GM19324 (cell line): ENCODE results near the gene SCN3A.

Experiments
- ATAC-seq: cut with Tn5 transposase; IDR thresholded peaks from one replicate; pipeline ENCODE4 v1.9.1; 2021; ENCODE audit warnings: mild to moderate bottlenecking, moderate library complexity; ENCODE audit not compliant: unreplicated experiment, low FRiP score

The SCN3A gene

GRCh38 chr2:165203689-165204559, at the start of gene SCN3A:
TSS of gene SCN3A (minus strand) at chr2:165204050. CDS start at chr2:165176394, 27,656 bp downstream.
- peak; percentile 43 for ATAC-seq

GRCh38 chr2:165253178-165253577, 49.3 kb upstream of the SCN3A start:
- no peak for ATAC-seq

GRCh38 chr2:165251366-165251765, 47.5 kb upstream of the SCN3A start:
- no peak for ATAC-seq

GRCh38 chr2:165248238-165248637, 44.4 kb upstream of the SCN3A start:
- ATAC-seq: no peak

GRCh38 chr2:165245081-165245793, 41.4 kb upstream of the SCN3A start:
- no peak for ATAC-seq

DNA sequence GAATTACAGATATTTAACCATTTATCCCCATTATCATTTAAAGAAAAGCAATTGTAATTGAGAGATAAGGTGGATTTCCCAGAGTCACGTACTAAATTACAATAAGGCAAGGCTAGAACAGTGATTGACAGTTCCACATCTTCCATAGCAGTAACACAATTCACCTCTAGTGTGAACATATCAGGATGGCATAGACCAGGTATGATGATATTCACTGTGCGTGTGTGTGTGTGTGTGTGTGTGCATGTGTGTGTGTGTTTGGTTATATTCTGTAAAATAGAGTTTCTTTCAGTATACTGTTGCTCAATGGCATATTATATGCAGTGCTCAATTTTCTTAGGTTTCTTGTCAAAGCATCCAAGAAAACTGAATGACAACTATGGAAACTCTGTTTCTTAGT, 37.1 kb upstream of the SCN3A start:
- ATAC-seq: no peak

- ATAC-seq: no peak
Measured at GRCh38 chr2:165239856-165240515, 36.1 kb upstream of the SCN3A start.

GRCh38 chr2:165239230-165239629, 35.4 kb upstream of the SCN3A start, which contains the start of gene SCN2A:
TSS of gene SCN2A (plus strand) at chr2:165239414. CDS start at chr2:165295824, 56,410 bp downstream.
- no peak for ATAC-seq

DNA sequence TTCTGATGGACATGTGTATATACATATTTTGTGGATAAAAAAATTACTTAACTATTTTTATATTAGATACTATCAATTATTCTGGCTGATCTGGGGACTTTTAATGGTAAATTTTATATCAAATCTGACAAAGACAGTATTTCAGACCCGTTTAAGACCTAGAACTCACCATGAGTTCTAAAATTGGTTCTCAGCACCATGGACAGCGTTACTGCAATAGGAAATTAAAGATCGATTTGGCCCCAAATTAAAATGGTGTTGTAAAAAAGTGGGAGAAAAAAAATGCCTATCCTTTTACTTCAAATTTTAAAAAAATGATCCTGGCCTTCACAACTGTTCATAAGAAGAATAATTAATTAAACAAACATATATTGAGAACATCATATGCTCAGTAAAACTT, 34.4 kb upstream of the SCN3A start:
- ATAC-seq: no peak

DNA sequence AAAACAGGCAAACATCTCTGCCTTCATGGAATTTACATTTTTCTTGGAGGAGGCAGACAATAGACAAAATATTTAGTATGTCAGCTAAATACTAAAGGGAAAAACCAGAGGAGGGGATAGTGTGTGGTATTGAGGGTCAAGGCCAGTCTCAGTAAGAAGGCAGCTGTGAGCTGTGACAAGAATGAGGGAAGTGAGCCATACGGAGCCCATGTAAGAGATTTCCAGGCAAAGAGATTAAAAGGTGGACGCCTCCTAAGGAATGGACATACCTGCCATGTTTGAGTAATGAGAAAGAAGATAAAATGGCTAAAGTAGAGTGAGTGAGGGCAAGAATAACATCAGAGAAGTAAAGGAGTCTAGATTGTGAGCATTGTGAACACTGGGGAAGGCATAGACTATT, 33.2 kb upstream of the SCN3A start:
- no peak for ATAC-seq

DNA sequence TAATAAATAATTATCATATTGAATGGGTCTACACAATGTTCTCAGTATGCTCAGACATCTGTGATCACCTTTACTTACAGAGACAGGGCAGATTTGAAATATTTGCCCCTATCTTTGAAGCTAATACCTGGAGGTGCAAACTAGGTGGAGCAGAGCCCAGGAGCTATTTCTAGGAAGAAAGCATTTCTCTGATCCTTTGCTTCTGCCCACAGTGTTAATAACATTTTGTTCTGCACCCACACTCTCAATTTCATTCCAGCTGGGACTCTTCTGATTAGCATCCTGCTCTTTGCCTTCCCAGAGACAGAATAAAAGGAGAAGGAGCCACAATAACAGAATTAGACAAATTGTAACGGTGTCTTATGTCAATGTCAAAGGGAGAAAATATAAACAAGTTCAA, 23.7 kb upstream of the SCN3A start:
- ATAC-seq: no peak

DNA sequence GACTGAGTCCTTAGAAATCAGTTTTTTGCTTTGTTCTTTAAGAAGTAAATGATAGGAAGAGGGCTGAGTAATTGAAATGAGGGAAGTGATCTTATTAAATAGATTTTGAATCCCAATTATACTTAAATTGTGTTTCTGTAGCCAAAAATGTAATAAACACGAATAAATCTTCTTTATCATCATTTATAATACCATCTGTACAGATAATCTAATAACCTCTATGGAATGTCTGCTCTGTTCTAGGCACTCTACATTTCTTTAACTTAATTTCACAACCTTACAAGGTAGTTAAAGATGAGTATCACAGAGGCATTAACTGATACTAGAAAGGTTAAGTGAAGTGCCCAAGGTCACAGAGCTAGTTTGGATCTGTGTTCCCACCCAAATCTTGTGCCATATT, 21.1 kb upstream of the SCN3A start:
- no peak for ATAC-seq

GRCh38 chr2:165219481-165219880, 15.6 kb upstream of the SCN3A start:
- no peak for ATAC-seq

DNA sequence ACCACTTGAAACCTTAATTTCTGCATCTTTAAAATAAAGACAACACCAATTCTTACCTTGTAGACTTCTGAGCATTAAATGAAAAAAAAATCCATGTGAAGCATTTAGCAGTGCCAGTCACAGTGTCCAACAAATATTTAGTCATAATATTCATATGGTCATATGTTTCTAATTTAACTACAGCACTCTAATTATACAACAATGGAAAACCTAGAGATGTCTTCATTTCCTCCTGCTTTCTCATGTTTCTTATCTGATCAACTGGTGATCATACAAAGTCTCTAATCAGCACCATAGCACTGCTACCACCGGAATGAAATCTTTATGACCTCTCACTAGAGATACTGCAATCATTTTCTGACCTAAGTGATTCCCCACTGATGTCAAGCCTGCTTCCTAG, 10.2 kb upstream of the SCN3A start:
- no peak for ATAC-seq

- no peak for ATAC-seq
Measured at GRCh38 chr2:165208094-165208493, 4.2 kb upstream of the SCN3A start.

DNA sequence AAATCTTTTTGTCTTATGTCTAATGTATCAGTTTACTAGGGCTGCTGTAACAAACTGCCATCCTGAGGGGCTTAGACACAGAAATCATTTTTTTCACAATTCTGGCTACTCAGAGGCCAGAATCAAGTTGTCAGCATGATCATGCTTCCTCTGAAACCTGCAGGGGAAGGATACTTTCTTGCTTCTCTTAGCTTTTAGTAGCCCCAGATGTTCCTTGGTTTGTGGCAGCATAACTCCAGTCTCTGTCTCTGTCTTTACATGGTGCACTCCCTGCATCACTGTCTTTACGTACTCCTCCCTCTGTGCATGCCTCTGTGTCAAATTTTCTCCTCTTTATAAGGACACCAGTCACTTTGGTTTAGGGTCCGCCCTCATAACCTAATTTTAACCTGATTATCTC, 2.0 kb upstream of the SCN3A start:
- no peak for ATAC-seq

DNA sequence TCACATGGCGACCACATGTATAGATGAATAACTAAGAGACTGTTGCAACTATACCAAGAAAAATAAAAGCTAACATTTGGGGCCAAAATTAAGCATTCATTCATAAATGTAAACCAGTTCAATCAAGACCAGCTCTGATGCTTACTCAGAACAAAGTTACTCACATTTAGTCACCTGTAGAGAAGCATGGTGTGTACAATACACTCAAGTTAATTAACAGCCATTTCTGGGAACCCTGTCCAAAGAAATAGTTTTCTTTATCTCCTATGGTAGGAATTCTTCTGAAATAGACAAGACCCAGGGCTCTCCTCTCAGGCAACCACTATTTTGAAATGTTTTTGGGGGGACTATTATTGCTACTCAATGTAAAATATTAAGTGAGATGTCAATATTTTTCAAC, 1.6 kb downstream of the SCN3A start:
- ATAC-seq: no peak

DNA sequence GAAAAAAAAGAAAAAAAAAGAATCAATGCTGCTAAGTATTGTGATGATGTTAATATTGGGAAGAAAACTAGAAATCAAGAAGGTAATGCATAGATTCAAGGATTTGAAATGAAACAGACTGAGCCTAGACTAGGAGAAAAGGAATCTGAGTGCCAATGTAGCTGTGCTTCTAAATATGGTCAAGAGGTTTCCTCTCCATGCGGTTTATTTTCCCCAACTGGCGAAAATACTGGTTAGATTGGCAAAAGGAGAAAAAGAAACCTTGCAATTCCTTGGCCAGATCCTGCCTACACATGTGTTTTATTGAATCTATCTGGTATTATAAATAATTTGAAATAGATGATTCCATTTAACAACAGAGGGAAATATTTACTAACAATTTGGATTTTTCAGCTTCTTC, 5.7 kb downstream of the SCN3A start:
- ATAC-seq: no peak

DNA sequence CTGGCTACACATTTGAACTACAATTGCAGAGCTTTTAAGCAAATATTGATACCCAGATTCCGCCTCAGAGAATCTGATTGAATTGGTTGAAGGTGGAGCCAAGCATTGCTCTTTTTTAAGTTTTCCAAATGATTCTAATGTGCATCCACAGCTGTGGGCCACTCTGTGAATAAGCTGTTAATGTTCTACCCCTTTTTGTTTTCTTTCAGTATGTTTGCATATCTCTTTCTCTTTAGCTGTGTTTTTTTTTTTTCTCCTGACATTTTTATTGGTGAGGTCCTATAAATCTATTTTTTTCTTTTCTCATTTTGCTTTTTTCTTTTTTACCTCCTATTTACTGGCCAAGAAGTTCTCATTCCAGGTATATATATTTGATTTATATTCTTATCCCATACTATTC, 6.5 kb downstream of the SCN3A start:
- no peak for ATAC-seq

- ATAC-seq: no peak
Measured at GRCh38 chr2:165196411-165196810, 7.4 kb downstream of the SCN3A start.

DNA sequence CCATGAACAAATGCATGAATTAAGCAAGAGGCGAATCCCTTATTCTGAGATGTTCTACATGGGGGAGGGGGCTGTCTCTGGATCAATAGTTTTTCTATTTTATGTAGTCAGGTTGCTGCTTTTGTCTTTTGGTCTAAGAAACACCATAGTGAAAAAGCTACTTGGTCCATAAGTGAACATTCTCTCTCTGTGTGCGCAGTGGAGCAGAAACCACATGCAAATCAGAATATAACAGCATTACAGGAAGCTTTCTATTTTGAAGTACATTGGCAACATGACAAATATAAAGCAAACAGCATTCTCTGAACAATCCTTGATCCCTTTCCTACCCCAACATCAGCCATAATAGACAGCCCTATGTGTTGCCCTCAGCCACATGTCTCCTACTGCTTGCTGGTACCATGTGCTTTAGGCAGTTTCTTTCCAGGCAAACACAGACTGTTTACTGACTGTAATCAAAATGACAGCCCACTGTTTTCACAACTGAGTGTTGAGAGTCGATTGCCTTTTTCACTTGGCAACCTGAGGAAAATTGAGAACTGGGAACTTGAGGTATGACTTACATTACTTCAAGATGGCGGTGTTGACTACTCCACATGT, 10.6 kb downstream of the SCN3A start:
- peak; percentile 97 for ATAC-seq
